GM18502 (cell line): Measurements from ENCODE around the gene FKBP1A.

Experiments used
- ATAC-seq: cut with Tn5 transposase; IDR thresholded peaks from one replicate; pipeline ENCODE4 v1.9.1; 2021; ENCODE audit warnings: mild to moderate bottlenecking; ENCODE audit not compliant: unreplicated experiment, poor library complexity

Gene FKBP1A

GRCh38 chr20:1335961-1336698 is 56.7 kb downstream of the FKBP1A start:
- ATAC-seq: no peak

GRCh38 chr20:1334761-1335160 is 58.1 kb downstream of the FKBP1A start:
- ATAC-seq: no peak

- ATAC-seq: no peak
Measured at GRCh38 chr20:1334370-1334731, 58.5 kb downstream of the FKBP1A start.

- no peak for ATAC-seq
Measured at GRCh38 chr20:1333462-1334369, 59.1 kb downstream of the FKBP1A start.

GRCh38 chr20:1332749-1333300 is 60.0 kb downstream of the FKBP1A start:
- no peak for ATAC-seq

- no peak for ATAC-seq
Measured at GRCh38 chr20:1331801-1332453, 60.9 kb downstream of the FKBP1A start.

- no peak for ATAC-seq
Measured at GRCh38 chr20:1331101-1331500, 61.8 kb downstream of the FKBP1A start.

- ATAC-seq: no peak
Measured at GRCh38 chr20:1330075-1330830, 62.6 kb downstream of the FKBP1A start.

GRCh38 chr20:1328680-1329330 is 64.0 kb downstream of the FKBP1A start, which contains the start of gene SDCBP2:
SDCBP2 (minus strand) TSS chr20:1329139; CDS start chr20:1320416, 8,723 bp downstream.
- no peak for ATAC-seq

- ATAC-seq: no peak
Measured at GRCh38 chr20:1327827-1328679, 64.8 kb downstream of the FKBP1A start.

- ATAC-seq: no peak
Measured at GRCh38 chr20:1327241-1327653, 65.6 kb downstream of the FKBP1A start.

GRCh38 chr20:1326031-1326930 is 66.6 kb downstream of the FKBP1A start:
- no peak for ATAC-seq

- peak; percentile 86 for ATAC-seq
Measured at GRCh38 chr20:1325173-1326030, 67.5 kb downstream of the FKBP1A start.

- ATAC-seq: no peak
Measured at GRCh38 chr20:1324598-1325172, 68.2 kb downstream of the FKBP1A start.

- no peak for ATAC-seq
Measured at GRCh38 chr20:1323830-1324597, 68.8 kb downstream of the FKBP1A start.
